Kidney glomerular epithelial cell (primary cell): ENCODE results near the gene DDX39B.

Source experiments
- DNase-seq: peaks from one replicate; lab custom pipeline; 2025; lab: John Stamatoyannopoulos, UW

DDX39B gene

GRCh38 chr6:31575952-31576685, 34.3 kb upstream of the DDX39B start:
- no peak for DNase-seq

GRCh38 chr6:31575335-31575901, 33.6 kb upstream of the DDX39B start, which contains the start of gene TNF:
TNF (plus strand) TSS chr6:31575565; CDS start chr6:31575742, 177 bp downstream.
- peak; percentile 10 for DNase-seq

- no peak for DNase-seq
Measured at GRCh38 chr6:31574106-31575061, 32.6 kb upstream of the DDX39B start.

- DNase-seq, result no peak
Measured at GRCh38 chr6:31573239-31574105, 31.7 kb upstream of the DDX39B start.

GRCh38 chr6:31572041-31572911, 30.5 kb upstream of the DDX39B start, which contains the start of gene LTA:
LTA (plus strand) TSS chr6:31572289; CDS start chr6:31572743, 454 bp downstream.
- no peak for DNase-seq

GRCh38 chr6:31569861-31570536, 28.2 kb upstream of the DDX39B start:
- DNase-seq, result no peak

- no peak for DNase-seq
Measured at GRCh38 chr6:31568537-31568961, 26.7 kb upstream of the DDX39B start.

GRCh38 chr6:31567531-31568370, 25.9 kb upstream of the DDX39B start:
- no peak for DNase-seq

GRCh38 chr6:31560697-31561058, 18.9 kb upstream of the DDX39B start:
- no peak for DNase-seq

- peak; percentile 76 for DNase-seq
Measured at GRCh38 chr6:31559958-31560696, 18.3 kb upstream of the DDX39B start.

GRCh38 chr6:31559606-31559957, 17.8 kb upstream of the DDX39B start:
- DNase-seq, result no peak

- peak; percentile 2 for DNase-seq
Measured at GRCh38 chr6:31558631-31559500, 17.1 kb upstream of the DDX39B start.

- no peak for DNase-seq
Measured at GRCh38 chr6:31558318-31558625, 16.5 kb upstream of the DDX39B start.

- DNase-seq, result no peak
Measured at GRCh38 chr6:31557443-31558317, 15.9 kb upstream of the DDX39B start.

GRCh38 chr6:31556307-31556706, 14.5 kb upstream of the DDX39B start:
- no peak for DNase-seq

GRCh38 chr6:31551371-31551770, 9.6 kb upstream of the DDX39B start:
- DNase-seq, result peak; percentile 6

- no peak for DNase-seq
Measured at GRCh38 chr6:31548544-31548873, 6.7 kb upstream of the DDX39B start.
